Measurements from ENCODE around the gene HOXA11. TPM values are rescaled to one million over a fixed set of nuclear protein-coding genes. Genes with fewer than 3 reads are reported as not detected.

Gene HOXA11
- total RNA-seq, 1 experiment from 2014 or later = not detected

- peaks cover 5 to 8% of the 10 kb centered on the region in 2 experiments; a peak in 4 of 5 replicates for H3K9me3 Mint-ChIP-seq
- peaks cover 0 to 2% (median 0%) of the 10 kb centered on the region in 3 experiments; a peak in 1 of 7 replicates for H3K36me3 Mint-ChIP-seq (ENCODE audit: insufficient read depth in 1 of 3, low read depth in 3 of 3)
- H3K27me3 ChIP-seq (ENCODE audit: insufficient read depth, low read length) = peaks cover 100% of the 10 kb centered on the region
- no peak overlapping the region for H3T11ph ChIP-seq (ENCODE audit: low read length)
- no peaks in the 10 kb centered on the region for H3K4me1 ChIP-seq (ENCODE audit: insufficient read depth, low read length)
- H3K4me3 Mint-ChIP-seq = no peak overlapping the region
- H3K27ac ChIP-seq (ENCODE audit: insufficient read length, low read depth, low read length) = no peak overlapping the region
- H3K27ac Mint-ChIP-seq = no peak overlapping the region
- no peaks in the 10 kb centered on the region for H3K9me3 ChIP-seq (ENCODE audit: control insufficient read depth, low read depth, low read length)
- no peak overlapping the region for H4K8ac ChIP-seq (replicated peaks; ENCODE audit: insufficient read length, low read depth, low read length)
- H4K5ac ChIP-seq (ENCODE audit: insufficient read length, low read depth, low read length) = no peak overlapping the region
- H2BK120ac ChIP-seq (ENCODE audit: low read depth, low read length, poor library complexity, severe bottlenecking) = no peak overlapping the region
- no peak overlapping the region for H3K56ac ChIP-seq (ENCODE audit: insufficient read length, low read depth, low read length)
- no peak overlapping the region for H3K18ac ChIP-seq (ENCODE audit: insufficient read length, low read depth, low read length)
- H4K20me1 ChIP-seq (ENCODE audit: control insufficient read depth, insufficient read depth, insufficient read length) = no peaks in the 10 kb centered on the region
- no peak overlapping the region for H2BK20ac ChIP-seq (ENCODE audit: low read depth, low read length, poor library complexity, severe bottlenecking)
- H2BK12ac ChIP-seq (ENCODE audit: insufficient read length, low read depth, low read length) = no peak overlapping the region
- no peak for DNase-seq
- no peak overlapping the region for H2AK5ac ChIP-seq (ENCODE audit: insufficient read length, low read length)
- H3K4me1 Mint-ChIP-seq = peaks cover 6 to 9% of the 10 kb centered on the region in 2 experiments; a peak in 3 of 4 replicates
- no peak overlapping the region for H3K4me2 ChIP-seq (ENCODE audit: insufficient read depth, insufficient read length, low read length)
- H3K23ac ChIP-seq (ENCODE audit: insufficient read length, low read depth, low read length) = no peak overlapping the region
- H2BK5ac ChIP-seq (ENCODE audit: insufficient read length, low read length) = no peak overlapping the region
- no peak overlapping the region for H3K14ac ChIP-seq (ENCODE audit: insufficient read depth, low read length)
- no peak overlapping the region for H2AFZ ChIP-seq (ENCODE audit: low read length)
- no peak overlapping the region for H3K9ac ChIP-seq (ENCODE audit: extremely low read depth, insufficient read length, low read length)
- WGBS (ENCODE audit: extremely low coverage, insufficient read length, low lambda C conversion rate) = no CpG with 5 or more reads among the region's 7 CpGs
- no peaks in the 10 kb centered on the region for H3K79me1 ChIP-seq (ENCODE audit: insufficient read depth, low read depth, low read length, poor library complexity, severe bottlenecking)
- H3K27me3 Mint-ChIP-seq (ENCODE audit: low read depth) = peaks cover 100% of the 10 kb centered on the region
- H4K91ac ChIP-seq (ENCODE audit: insufficient read length, low read depth, low read length) = no peak overlapping the region
- no peak overlapping the region for H2BK15ac ChIP-seq (ENCODE audit: low read depth, low read length)
- no peaks in the 10 kb centered on the region for H3K79me2 ChIP-seq (ENCODE audit: insufficient read depth, low read length)
- no peak overlapping the region for H3K4ac ChIP-seq (ENCODE audit: low read depth, low read length)
- H3K23me2 ChIP-seq (ENCODE audit: insufficient read length, low read depth, low read length, poor library complexity, severe bottlenecking) = no peaks in the 10 kb centered on the region
- TF ChIP-seq CTCF (conservative IDR thresholded peaks at IDR 0.05) = no peak
Measured at GRCh38 chr7:27207348-27207985, 22.4 kb upstream of the HOXA11 start.

Measured in H9 (cell line).